ENCODE results near the gene PABPC1L. TPM values are rescaled to one million over a fixed set of nuclear protein-coding genes. Genes with fewer than 3 reads are reported as not detected.

Gene PABPC1L
- total and polyA plus RNA-seq, 2 donors (not counting 1 experiment from before 2014, with no cell fraction given): 105 to 295 TPM

GRCh38 chr20:44961011-44961869 is 51.4 kb downstream of the PABPC1L start:
- no peak for DNase-seq
- TF ChIP-seq EZH2 (IDR thresholded peaks at IDR 0.05; ENCODE audit: borderline replicate concordance, insufficient read depth, low read depth, low read length, poor library complexity, severe bottlenecking): no peak
- TF ChIP-seq CTCF (IDR thresholded peaks at IDR 0.05): no peak
- Histone ChIP-seq H3K27me3 (replicated peaks in 1 of 4; ENCODE audit: control extremely low read depth in 1 of 4, control insufficient read depth in 3 of 4, insufficient read depth in 4 of 4, low read length in 3 of 4) (no peaks in the 10 kb centered on the region), H3K27ac (ENCODE audit: low read length in 2 of 2) (no peak overlapping the region), H3K9me3 (ENCODE audit: control extremely low read depth in 1 of 3, control insufficient read depth in 2 of 3, insufficient read depth in 1 of 3, low read length in 2 of 3) (no peaks in the 10 kb centered on the region), H3K4me1 (ENCODE audit: control insufficient read depth in 2 of 2, insufficient read depth in 2 of 2, low read length in 2 of 2) (peaks cover 39 to 53% of the 10 kb centered on the region in 2 donors), H3K4me2 (replicated peaks; ENCODE audit: low read depth, low read length, poor library complexity, severe bottlenecking) (peak overlapping the region; percentile 79), H4K20me1 (ENCODE audit: control insufficient read depth, insufficient read depth, low read length, poor library complexity, severe bottlenecking) (peaks cover 16% of the 10 kb centered on the region), H2AFZ (ENCODE audit: insufficient read depth, low read depth, low read length, poor library complexity, severe bottlenecking) (peak overlapping the region; percentile 74), H3K4me3 (ENCODE audit: control extremely low read depth in 1 of 5, extremely low read depth in 1 of 5, insufficient read depth in 1 of 5, low read depth in 2 of 5, low read length in 4 of 5) (no peak overlapping the region), H3K79me2 (ENCODE audit: control insufficient read depth, insufficient read depth, low read length) (peaks cover 71% of the 10 kb centered on the region), H3K9ac (ENCODE audit: low read length) (no peak overlapping the region), H3K36me3 (replicated peaks in 1 of 2; ENCODE audit: control extremely low read depth in 1 of 2, control insufficient read depth in 1 of 2, extremely low read depth in 1 of 2, insufficient read depth in 2 of 2, low read length in 1 of 2) (peaks cover 1 to 11% of the 10 kb centered on the region in 2 experiments)
- WGBS (ENCODE audit: insufficient coverage): 100% methylated on average over 3 of the region's 4 CpGs
- ATAC-seq (ENCODE audit: low read depth): no peak
- Mint-ChIP-seq H3K4me3 (peak overlapping the region; percentile 32), H3K4me1 (peaks cover 55% of the 10 kb centered on the region), H3K27me3 (no peaks in the 10 kb centered on the region), H3K9me3 (ENCODE audit: insufficient read depth) (no peaks in the 10 kb centered on the region), H3K27ac (no peak overlapping the region)
- intact Hi-C loops (cut with micrococcal nuclease): loop anchor here (2.0 to 10.0 kb wide), 4 partner anchors 18 to 456 kb away; partner anchors contain the start of genes PABPC1L, PIGT and PKIG
- POLR2A ChIA-PET: interaction anchor here (1.4 to 2.0 kb wide), 2 partner anchors 10 to 18 kb away, joined by 7 to 9 read pairs; no protein-coding TSS in a partner anchor
- CTCF ChIA-PET: interaction anchor here (0.6 to 1.9 kb wide), 8 partner anchors 10 to 135 kb away, joined by 3 to 5 read pairs (median 3); partner anchors contain the start of gene PABPC1L
